HG02678 (cell line): Measurements from ENCODE around the gene REV1.

Experiments used
- ATAC-seq: cut with Tn5 transposase; IDR thresholded peaks from one replicate; pipeline ENCODE4 v1.9.1; 2021; ENCODE audit warnings: mild to moderate bottlenecking, moderate library complexity; ENCODE audit not compliant: unreplicated experiment

Gene REV1

DNA sequence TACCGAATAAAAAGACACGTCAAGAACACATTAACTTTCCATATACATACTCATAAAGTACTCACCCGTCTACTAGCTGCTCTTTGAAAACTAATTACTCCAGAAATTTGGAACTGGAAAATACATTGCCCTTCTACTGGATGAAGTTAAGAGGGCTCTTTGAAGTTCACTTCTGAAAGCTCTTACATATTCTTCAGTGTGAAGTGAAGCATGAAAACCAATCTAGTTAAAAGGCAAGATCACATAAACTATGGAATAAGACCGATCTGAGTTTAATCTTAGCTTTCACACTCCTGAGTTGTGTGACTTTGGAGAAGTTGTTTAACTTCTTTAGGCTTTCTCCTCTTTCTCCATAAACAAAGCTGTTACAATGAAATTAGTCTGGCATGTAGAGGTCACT lies 38.5 kb downstream of the REV1 start:
- ATAC-seq: no peak

DNA sequence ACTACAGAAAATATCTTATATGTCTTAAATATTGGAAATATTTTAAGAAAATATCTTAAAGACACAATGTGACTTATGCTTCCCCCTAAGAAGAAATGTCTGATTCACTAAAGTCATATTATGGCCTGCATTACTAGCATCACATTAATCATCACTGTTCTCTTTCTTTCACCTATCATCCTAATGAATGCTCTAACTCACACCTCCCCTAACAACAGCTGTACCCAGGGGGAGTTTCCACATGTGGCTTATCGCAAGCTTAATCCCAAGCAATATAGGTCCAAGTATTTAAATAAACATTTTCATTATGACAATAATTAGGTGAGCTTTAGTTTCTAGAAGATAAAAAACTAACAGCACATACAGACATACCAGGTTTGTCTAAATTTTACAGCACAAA lies 39.6 kb downstream of the REV1 start:
- ATAC-seq: no peak

DNA sequence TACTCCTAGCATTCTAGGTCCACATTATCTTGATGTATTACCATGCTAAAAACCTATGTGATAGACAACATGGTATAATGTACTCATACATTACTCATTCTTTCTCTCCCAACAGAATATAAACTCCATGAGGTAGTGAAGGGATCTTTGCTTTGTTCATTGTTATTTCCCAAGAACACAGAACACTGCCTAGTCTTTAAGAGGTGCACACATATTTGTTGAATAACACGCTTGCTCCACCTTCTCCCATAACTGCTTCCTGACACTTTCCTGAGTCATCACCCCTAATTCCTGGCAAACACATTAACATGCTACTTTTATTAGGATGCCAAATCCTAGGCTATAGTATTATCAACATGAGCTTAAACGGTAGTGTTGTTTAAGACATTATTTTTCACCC lies 41.3 kb downstream of the REV1 start:
- no peak for ATAC-seq

DNA sequence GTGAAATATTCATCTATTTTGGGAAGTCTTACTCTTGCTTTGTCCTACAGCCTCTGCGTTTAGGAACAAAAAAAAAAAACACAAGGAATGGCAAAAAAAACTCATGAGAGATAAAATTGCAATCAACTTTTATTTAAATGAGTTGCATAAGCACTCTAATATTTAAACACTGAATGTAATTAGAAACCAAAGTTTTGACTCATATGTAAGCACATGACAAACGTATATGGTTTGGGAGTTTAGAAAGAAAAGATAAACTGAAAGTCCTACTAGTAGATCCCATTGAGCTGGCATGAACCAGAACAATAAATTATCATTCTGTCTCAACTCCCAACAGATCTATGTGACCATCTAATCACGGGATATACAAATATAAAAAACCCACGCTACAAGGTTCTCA lies 44.8 kb downstream of the REV1 start:
- no peak for ATAC-seq

DNA sequence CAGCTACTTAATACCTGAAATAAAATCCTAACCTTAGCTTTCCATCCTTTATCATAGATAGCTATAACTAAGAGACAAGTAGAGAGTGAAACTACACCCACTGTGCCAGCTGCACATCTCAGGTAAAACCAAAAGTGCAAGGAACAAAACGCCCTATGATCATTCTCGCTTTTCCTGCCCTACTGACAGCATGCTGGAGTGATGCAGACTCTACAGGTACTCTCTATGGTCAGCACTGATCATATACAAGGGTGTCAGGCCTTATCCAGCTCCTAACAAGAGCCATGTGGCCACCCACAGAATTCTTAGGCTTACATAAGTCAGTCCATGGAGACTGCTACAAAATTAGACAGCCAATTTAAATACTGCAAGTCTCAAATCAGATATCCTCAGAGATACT lies 45.6 kb downstream of the REV1 start:
- no peak for ATAC-seq

DNA sequence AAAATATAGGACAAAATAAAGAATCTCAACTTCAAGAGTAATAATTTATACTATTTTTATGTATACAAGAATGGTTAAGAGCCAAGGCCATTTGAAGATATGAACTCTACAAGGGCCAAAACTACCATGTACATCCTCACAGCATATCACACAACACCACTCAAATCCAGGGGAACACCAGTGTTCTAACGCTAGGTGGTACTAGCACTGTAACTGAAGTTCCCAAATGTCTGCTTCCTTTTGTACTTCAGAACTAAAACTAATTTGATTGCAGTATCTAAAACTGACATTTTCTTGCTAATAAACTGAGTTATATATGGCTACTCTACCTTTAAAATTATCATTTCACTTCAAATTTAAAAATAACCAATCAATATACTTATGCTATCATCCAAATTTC lies 47.0 kb downstream of the REV1 start:
- no peak for ATAC-seq

DNA sequence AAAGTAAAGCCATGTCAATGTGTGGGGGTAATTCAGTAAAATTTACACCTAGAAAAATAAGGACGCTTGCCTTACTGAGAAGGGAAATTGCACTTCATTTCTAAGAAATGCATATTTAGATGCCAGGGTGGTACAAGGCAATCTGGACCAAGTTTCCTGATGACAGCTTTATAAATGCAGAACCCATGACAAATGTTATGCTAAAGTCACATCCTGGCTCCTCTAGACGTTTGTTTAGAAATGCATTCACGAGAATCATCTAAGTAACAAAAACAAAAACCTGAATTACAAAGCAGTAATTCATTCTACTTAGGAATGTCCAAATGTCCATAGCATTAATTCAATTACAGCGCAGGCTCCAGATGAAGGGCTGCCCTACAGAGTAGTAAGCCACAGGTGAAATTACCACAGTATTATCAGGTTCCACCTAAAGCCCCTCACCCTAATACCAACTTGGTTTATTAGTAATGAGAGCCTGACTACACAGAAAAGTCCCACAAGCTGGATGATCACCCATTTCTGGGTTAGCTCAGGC lies 49.8 kb downstream of the REV1 start:
- no peak for ATAC-seq

DNA sequence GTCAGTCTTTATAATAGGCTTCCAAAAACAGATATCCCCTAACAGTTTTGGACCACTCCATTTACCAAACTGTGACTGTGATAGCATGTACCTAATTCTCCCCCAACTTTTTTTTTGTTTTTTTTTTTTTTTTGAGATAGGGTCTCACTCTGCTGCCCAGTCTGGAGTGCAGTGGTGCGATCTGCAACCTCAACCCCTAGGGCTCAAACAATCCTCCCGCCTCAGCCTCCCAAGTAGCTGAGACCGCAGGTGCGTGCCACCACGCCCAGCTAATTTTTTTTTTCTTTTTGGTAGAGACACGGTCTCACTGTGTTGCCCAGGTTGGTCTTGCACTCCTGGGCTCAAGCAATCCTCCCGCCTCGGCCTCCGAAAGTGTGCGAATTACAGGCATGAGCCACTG lies 52.9 kb downstream of the REV1 start:
- no peak for ATAC-seq

DNA sequence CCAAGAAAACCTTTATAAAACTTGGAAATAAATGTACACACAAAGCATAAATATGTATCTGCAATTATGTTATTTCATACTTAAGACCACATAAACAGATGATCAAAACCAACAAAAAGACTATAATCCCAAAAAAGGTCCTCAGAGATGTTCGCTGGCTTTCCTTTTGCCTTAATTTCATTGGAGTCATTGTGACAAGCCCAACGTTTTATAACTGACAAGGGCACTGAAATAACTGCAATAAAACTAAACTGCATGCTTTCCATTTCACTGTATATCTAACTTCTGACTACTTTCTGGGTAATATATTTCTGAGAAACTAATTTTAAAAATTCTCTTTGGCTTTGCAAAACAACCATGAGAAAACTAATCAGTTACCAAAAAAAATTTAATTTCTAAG lies 56.5 kb downstream of the REV1 start:
- ATAC-seq: no peak

DNA sequence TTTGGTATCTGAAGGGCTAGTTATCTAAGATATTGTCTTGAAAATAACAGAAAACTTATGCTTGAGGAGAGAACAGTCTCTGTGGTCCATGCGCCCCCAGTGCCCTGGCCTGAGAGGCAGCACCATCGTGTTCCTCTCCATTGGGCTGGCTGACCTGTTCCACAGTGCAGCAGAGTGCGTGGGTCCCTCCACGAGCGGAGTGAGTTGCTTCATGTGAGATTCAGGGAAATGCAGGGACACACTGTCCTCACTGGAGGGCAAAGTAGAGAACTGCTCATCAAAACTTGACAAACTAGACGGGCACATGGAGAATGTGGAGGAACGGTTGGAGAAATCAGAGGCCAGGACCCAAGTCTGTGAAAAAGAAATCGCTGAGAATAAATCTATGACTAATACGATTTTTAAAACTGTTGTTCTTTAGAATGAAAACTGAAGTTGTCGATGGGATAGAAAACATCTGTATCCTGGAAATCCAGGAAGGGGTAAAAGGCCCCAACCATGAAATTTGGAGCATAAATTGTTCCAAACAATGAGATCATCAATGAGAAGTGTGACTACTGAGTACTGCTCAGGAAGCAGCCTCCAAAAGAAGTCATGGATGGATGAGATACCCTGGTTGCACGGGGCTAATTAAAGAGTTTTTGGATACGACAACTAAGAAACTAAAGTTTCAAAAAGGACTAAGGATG lies 58.1 kb downstream of the REV1 start:
- ATAC-seq: no peak

DNA sequence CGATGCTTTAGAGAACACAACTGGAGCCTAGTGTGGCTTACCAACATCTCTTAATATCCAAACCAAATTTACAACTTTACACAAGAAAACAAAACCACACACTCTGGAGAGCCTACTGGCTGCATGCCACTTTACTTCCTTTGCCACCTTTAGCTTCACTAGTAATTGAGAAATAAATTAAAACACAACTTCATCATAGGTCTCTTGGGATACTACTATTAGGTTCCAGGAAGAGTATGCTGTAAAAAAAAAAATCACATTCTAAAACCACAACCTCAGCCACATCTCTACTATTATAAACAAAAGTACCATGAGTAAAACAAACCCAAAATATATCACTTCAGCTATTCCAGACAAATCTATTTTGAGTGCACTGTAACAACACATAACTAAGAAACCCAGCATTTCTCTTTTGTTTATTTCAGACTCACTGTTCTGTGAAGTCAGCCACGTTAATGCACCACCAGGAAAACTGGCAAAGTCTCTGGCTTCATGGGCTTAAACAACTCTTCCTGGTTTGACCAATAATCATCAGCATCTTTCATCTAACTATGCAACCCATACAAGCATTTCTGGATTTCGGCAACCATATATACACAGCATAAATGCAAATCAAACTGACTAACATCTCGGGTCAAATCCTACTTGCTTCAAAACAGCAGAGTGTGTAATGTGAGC lies 59.1 kb downstream of the REV1 start:
- no peak for ATAC-seq

DNA sequence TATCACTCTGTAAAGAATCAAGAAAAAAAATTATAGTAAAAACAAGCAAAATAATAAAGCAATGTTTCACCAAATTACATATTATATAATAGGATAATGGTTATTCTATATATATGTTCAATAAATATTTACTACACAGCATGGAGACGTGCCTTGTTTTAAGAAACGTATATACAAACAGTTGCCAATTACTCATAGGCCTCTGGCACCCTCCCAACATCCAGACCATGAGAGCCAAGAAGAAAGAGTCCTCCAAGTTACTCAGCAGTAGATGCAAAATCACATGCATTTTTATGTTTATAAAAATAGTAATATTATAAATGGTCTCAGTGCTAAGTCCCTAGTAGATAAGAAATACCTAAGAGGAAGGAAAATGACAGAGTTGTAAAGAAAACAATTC lies 64.8 kb downstream of the REV1 start:
- no peak for ATAC-seq

DNA sequence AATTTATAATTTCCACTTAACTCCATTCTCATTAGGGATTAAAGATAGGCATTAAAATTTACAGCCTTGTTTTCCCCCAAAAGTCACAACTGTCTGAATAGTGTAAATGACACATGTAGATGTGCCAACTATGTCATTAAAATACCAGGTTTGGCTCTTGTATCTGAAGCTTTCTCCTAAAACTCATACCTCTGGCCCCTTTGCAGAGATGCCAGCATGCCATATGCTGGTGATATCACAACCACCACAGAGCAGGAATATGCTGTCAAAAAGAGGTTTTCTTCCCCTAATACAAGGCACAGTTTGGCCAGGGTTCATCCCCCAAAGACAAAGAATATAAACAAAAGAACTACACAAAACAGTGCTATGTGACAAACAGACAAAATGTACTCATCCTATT lies 65.4 kb downstream of the REV1 start:
- no peak for ATAC-seq

DNA sequence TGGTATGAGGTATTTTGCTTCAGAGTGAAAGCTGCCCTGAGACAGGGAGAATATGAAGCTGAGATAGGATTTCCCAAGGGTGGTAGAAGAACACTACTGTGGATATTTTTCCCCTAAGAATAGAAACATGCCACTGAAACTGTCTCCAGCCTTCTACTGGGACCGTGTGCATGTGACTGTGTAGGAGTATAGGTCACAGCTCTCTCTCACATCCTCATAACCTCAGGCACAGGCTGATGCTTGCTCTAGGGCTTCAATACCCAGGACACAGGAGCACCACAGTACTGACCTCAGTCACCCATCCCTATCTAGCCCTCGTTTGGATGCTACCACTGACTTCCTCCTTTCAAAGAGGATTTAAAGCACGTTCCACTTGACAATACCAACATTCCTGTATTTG lies 67.2 kb downstream of the REV1 start:
- ATAC-seq: no peak

DNA sequence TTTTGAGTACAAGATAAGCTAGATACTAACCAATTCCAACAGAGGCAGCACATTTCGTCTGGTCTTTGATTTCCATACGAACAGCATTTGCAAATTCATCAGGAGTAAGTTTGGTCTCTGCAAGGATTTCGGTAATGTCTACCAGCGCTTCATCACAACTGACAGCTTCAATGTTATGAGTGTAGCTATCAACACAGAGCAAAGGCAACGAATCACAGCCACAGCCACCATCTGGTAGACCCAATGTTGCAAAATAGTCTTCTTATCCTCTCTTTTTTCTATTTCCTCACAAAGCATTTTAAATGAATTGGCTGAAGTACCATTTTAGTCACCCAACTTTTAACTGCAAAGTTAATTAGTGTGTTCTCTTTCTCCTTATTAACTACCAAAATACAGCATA lies 68.3 kb downstream of the REV1 start:
- ATAC-seq: no peak

DNA sequence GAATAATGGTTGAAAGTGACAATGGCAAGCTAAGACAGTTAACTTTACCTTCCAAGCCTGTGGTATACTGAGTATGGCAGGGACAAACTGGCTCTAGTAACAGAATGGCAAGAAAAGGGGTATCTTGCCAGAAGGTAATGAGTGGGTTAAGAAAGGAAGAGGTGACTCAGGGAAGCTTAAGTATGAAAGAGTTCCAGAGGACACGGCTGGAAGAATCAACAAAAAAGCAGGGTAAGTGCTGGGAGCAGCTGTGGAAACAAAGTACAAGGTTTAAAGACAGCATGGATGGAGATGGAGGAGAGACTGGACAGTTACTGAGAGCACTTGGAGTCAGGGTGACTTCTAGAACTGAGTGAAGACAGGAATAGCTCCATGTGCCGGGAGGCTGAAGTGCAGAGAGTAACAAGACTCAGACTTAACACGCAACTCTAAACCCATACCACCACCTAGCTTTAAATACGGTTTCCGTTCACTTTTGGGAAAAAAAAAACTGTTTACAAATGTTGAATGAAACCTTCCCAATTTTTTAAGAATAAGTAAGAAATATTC lies 69.0 kb downstream of the REV1 start:
- ATAC-seq: no peak

DNA sequence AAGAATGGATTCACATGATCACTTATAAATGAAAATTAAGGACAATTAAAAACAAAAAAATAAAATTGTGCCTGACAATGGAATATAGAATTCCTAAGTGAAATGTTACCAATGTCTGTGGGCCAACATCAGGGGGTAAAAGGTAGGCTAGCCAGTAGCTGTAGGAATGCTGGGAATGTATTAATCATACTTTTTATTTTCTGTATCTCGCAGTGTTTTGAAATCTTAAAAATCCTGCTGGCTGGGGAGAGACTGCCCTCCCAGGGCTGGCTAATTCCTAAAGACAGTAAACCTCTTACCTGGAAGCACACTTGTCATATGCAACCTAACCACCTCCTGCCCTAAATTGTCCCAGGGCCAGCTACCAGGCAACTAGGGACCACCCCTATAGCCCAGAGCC lies 69.8 kb downstream of the REV1 start:
- no peak for ATAC-seq

DNA sequence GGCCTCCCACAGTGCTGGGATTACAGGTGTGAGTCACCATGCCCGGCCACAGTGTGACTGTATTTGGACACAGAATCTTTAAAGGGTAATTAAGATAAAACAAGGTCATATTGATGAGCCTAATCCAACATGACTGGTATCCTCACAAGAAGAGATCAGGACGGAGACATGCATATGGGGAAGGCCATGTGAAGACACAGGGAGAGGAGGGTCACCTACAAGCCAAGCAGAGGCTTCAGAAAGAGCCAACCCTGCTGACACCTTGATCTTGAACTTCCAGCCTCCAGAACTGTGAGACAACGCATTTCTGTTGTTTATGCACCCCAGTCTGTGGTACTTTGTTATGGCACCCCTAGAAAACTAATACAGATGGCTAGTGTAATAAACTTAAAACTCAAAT lies 72.4 kb downstream of the REV1 start:
- no peak for ATAC-seq

DNA sequence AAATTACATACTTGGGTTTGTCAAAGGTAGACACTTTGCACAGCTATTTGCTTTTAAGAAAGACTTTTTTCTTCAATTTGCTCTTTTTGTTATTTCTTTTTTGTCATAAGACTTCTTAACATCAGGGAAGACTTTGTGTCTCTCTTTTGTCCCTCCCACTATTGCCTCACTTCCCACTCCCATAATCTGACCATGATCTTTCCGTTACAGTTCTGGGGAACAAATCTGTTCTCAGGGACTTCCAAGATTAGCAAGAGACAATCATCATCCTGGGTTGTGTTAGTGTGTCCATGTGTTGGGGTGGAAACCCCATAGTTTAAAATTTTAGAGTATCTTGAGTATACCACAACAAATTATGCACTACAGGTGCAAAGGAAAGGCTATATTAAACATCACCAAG lies 75.3 kb downstream of the REV1 start:
- ATAC-seq: no peak

DNA sequence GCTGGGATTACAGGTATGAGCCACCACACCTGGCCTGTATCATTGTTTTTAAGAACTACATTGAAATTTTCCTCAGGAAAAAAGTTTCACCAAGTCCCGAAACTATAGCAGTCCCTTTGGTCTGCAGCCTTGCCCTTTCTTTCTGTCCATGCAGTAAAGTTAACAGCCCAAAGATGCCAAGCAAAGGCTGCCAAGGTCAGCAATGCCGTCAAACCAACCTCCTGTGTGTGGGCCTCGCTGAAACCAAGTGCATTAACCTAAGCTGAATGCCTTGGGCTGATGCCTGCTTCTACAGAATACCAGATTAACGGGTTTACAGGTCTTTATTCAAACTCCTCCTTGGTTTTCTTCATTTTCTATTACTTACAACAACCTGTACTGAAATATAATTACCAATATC lies 79.5 kb downstream of the REV1 start:
- ATAC-seq: no peak

DNA sequence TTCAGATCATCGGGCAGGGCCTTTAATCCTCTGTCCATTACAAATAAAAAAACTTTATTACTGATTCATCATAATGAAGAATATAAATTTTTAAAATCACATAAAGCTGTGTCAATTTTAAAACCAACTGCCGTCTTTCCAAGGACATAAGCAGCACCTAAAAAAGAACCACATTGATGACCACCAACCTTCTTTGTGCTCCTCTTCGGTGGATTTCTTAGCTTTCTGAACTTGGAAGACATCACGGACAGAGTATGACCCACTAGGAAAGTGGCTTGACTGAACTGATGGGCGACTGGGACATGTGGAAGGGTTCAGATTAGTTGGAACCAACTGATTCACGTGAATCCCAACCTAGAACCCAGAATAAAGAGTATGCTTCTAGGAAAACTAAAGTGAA lies 83.7 kb downstream of the REV1 start:
- ATAC-seq: no peak
